PC-3 (cell line): ENCODE measurements around the gene NOL9. TPM values are rescaled to one million over a fixed set of nuclear protein-coding genes. Genes with fewer than 3 reads are reported as not detected.
A peak's percentile ranks its signal among the peaks of the same experiment; 100 is the strongest.

Source experiments
- ATAC-seq: fragments of 200-7000 bp; cut with Tn5 transposase; 2 replicates; pipeline ENCODE4 v1.9.1; 2020; ENCODE audit warnings: mild to moderate bottlenecking, moderate library complexity
- BruUV-seq: library from RNA; stranded (reverse); fragments of 400-500 nt; replicated peaks from 2 replicates; lab custom pipeline; 2021; lab: Mats Ljungman, UMichigan
- CTCF ChIA-PET: fragments of 300-600 bp; sonication (Branson Sonifier 250); formaldehyde crosslinking; loops from one replicate; lab custom pipeline; 2022; ENCODE audit warnings: antibody characterized with exemption; lab: Charles Lee
- POLR2A ChIA-PET: fragments of 300-600 bp; sonication (Branson Sonifier 250); formaldehyde crosslinking; loops from one replicate; lab custom pipeline; 2022; ENCODE audit warnings: antibody characterized with exemption; ENCODE audit not compliant: unreplicated experiment; lab: Charles Lee
- DNase-seq: peaks from one replicate; pipeline ENCODE4 v3.0.0-alpha.2; 2015
- H2AFZ ChIP-seq: fragments of 300-600 bp; sonication (generic); 2 replicates; pipeline ENCODE4 v1.6.0; 2016; ENCODE audit warnings: antibody characterized with exemption, low read length
- H3F3A ChIP-seq: fragments of 300-600 bp; sonication (generic); one replicate; pipeline ENCODE4 v1.6.0; 2017; ENCODE audit warnings: antibody characterized with exemption, low read length, control low read depth, mild to moderate bottlenecking; ENCODE audit not compliant: unreplicated experiment
- H3K27ac ChIP-seq: fragments of 300-600 bp; sonication (generic); 2 replicates; pipeline ENCODE4 v1.5.1; 2016; ENCODE audit warnings: mild to moderate bottlenecking, low read length
- H3K27me3 ChIP-seq: fragments of 300-600 bp; sonication (generic); 2 replicates; pipeline ENCODE4 v1.6.1; 2016; ENCODE audit warnings: low read length, mixed read lengths
- H3K36me3 ChIP-seq: fragments of 300-600 bp; sonication (generic); 2 replicates; pipeline ENCODE4 v1.6.1; 2016; ENCODE audit warnings: low read depth, mixed run types, low read length, mixed read lengths
- H3K4me1 ChIP-seq: fragments of 300-600 bp; sonication (generic); 2 replicates; pipeline ENCODE4 v1.5.1; 2016; ENCODE audit warnings: low read length; ENCODE audit not compliant: insufficient read depth
- H3K4me2 ChIP-seq: fragments of 300-600 bp; sonication (generic); 2 replicates; pipeline ENCODE4 v1.6.0; 2016; ENCODE audit warnings: low read length
- H3K4me3 ChIP-seq: fragments of 300-600 bp; sonication (generic); 2 replicates; pipeline ENCODE4 v1.5.1; 2016; ENCODE audit warnings: mild to moderate bottlenecking, low read length, mixed read lengths
- H3K79me2 ChIP-seq: fragments of 300-600 bp; sonication (generic); 2 replicates; pipeline ENCODE4 v1.6.1; 2017; ENCODE audit warnings: low read length, mixed read lengths
- H3K9ac ChIP-seq: fragments of 300-600 bp; sonication (generic); 2 replicates; pipeline ENCODE4 v1.6.0; 2016; ENCODE audit warnings: mild to moderate bottlenecking, low read length
- H3K9me2 ChIP-seq: fragments of 300-600 bp; sonication (generic); replicated peaks from 2 replicates; pipeline ENCODE4 v1.6.1; 2016; ENCODE audit warnings: mixed run types, low read length, mixed read lengths
- H3K9me3 ChIP-seq: fragments of 300-600 bp; sonication (generic); 2 replicates; pipeline ENCODE4 v1.6.1; 2016; ENCODE audit warnings: low read length, mixed read lengths
- H4K20me1 ChIP-seq: fragments of 300-600 bp; sonication (generic); 2 replicates; pipeline ENCODE4 v1.6.1; 2016; ENCODE audit warnings: low read length, mixed read lengths
- CTCF ChIP-seq: fragments of 300-600 bp; sonication (generic); conservative IDR thresholded peaks from 2 replicates; pipeline ENCODE4 v1.5.1; 2017; ENCODE audit warnings: antibody characterized with exemption, low read depth, mild to moderate bottlenecking, low read length
- EZH2 ChIP-seq: fragments of 300-600 bp; sonication (generic); IDR thresholded peaks from one replicate; pipeline ENCODE4 v1.6.1; 2017; ENCODE audit warnings: antibody characterized with exemption, mild to moderate bottlenecking, low read length; ENCODE audit not compliant: unreplicated experiment
- EZH2phosphoT487 ChIP-seq: fragments of 300-600 bp; sonication (generic); IDR thresholded peaks from 2 replicates; pipeline ENCODE4 v1.6.1; 2018; ENCODE audit warnings: mild to moderate bottlenecking, antibody characterized with exemption, low read length, borderline replicate concordance
- intact Hi-C: fragments of 100-400 bp; cut with micrococcal nuclease; formaldehyde crosslinking; loops from 2 replicates; pipeline ENCODE4 v1.9.0; 2023
- total RNA-seq: library from RNA; depleted of rRNA; stranded (reverse); fragments of >200 nt; gene quantifications from 2 replicates; pipeline ENCODE4 v1.2.3, GENCODE V29; 2014

The NOL9 gene
- total RNA-seq, 1 experiment from 2014 or later, result 79.1 TPM

- Histone ChIP-seq H3K4me1 (peaks cover 29% of the 10 kb centered on the region), H4K20me1 (peaks cover 54% of the 10 kb centered on the region), H3K4me2 (peak overlapping the region; percentile 92), H3F3A (no peaks in the 10 kb centered on the region), H3K9me3 (no peaks in the 10 kb centered on the region), H3K4me3 (peak overlapping the region; percentile 86), H3K27ac (peak overlapping the region; percentile 23; the same call in 1 of the 2 replicates), H3K9ac (peak overlapping the region; percentile 11; the same call in 1 of the 2 replicates), H3K9me2 (no peaks in the 10 kb centered on the region), H3K27me3 (no peaks in the 10 kb centered on the region), H2AFZ (no peak overlapping the region), H3K79me2 (peaks cover 76% of the 10 kb centered on the region), H3K36me3 (peaks cover 41% of the 10 kb centered on the region)
- ATAC-seq (no peak), DNase-seq (peak; percentile 70)
- intact Hi-C loops, result no loop called here
- BruUV-seq, result no TSS peak
- TF ChIP-seq EZH2 (no peak), CTCF (no peak), EZH2phosphoT487 (no peak; the same call in 1 of the 2 replicates)
- POLR2A ChIA-PET, result no interaction called here
- CTCF ChIA-PET, result interaction anchor here (0.8 kb wide), 1 partner anchor 19 kb away, joined by 4 read pairs; the partner anchor contains the start of gene ZBTB48
Measured at GRCh38 chr1:6599141-6599975, 45.0 kb upstream of the NOL9 start.

DNA sequence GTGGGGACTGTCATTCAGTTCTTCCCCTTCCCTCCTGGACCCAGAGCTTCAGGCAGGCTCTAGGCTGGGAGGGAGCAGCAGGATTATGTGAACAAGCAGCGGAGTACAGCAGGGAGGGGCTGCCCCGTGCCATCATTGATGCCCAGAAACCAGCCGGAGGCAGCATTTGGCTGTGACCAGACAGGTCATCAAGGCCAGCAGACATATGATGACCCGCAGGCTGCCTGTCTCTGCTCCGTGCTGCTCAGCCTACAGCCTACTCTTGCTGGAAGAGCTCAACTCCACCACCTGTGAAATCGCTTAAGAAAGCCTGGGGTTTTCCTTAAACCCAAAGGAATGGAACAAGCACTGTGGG lies 43.4 kb upstream of the NOL9 start:
- H4K20me1 ChIP-seq, result peaks cover 59% of the 10 kb centered on the region
- no peaks in the 10 kb centered on the region for H3K9me2 ChIP-seq
- no peak for TF ChIP-seq CTCF
- TF ChIP-seq EZH2phosphoT487, result no peak
- no peak for TF ChIP-seq EZH2
- intact Hi-C loops, result no loop called here
- no peaks in the 10 kb centered on the region for H3F3A ChIP-seq
- H2AFZ ChIP-seq, result no peak overlapping the region
- no peak for ATAC-seq
- H3K27me3 ChIP-seq, result no peaks in the 10 kb centered on the region
- no peak overlapping the region for H3K9ac ChIP-seq
- peaks cover 81% of the 10 kb centered on the region for H3K79me2 ChIP-seq
- ChIA-PET POLR2A (interaction anchor here (0.7 kb wide), 1 partner anchor 15 kb away, joined by 4 read pairs; no protein-coding TSS in a partner anchor), CTCF (interaction anchor here (0.6 to 0.7 kb wide), 2 partner anchors 138 to 515 kb away, joined by 3 to 5 read pairs; no protein-coding TSS in a partner anchor)
- DNase-seq, result no peak
- H3K4me3 ChIP-seq, result no peak overlapping the region
- no peaks in the 10 kb centered on the region for H3K9me3 ChIP-seq
- H3K4me2 ChIP-seq, result no peak overlapping the region
- H3K27ac ChIP-seq, result no peak overlapping the region
- peaks cover 16% of the 10 kb centered on the region for H3K4me1 ChIP-seq
- no TSS peak for BruUV-seq
- peaks cover 55% of the 10 kb centered on the region for H3K36me3 ChIP-seq
